Breast epithelium (tissue), 3 donors: ENCODE measurements around the gene MBD5.

Experiments used
- POLR2A ChIP-seq: fragments of 450-650 bp; IDR thresholded peaks from one replicate; pipeline ENCODE4 v1.6.1; 2016; ENCODE audit warnings: antibody characterized with exemption, mild to moderate bottlenecking, moderate library complexity
- TF ChIP-seq, protein P1 (sequence below), 3 donors: fragments of 450-650 bp; IDR thresholded peaks; one replicate each; pipeline ENCODE4 v1.5.1; 2016 to 2017; ENCODE audit warnings: antibody characterized with exemption in 3 of 3, mild to moderate bottlenecking in 3 of 3, moderate library complexity in 3 of 3

DNA sequence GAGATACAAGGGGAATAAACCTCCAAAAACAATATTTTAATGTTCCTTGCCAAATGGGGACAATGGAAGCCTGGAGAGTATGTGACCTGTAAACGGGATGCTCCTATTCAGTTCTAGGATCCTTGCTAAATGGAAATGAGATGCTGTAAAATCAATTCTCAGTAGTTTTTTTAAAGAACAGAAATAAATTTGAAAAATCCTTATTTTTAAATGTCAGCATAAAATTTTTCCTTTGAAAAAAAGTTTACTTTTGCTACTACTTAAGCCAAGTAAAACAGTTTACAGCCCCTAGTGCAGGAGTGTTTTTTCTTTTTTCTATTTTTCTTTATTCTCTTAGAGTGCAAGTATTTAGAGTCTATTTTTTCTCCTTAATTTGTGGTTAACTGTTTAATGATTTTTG lies 158.8 kb downstream of the MBD5 start:
- no peak for TF ChIP-seq POLR2A
- TF ChIP-seq, protein P1, sequence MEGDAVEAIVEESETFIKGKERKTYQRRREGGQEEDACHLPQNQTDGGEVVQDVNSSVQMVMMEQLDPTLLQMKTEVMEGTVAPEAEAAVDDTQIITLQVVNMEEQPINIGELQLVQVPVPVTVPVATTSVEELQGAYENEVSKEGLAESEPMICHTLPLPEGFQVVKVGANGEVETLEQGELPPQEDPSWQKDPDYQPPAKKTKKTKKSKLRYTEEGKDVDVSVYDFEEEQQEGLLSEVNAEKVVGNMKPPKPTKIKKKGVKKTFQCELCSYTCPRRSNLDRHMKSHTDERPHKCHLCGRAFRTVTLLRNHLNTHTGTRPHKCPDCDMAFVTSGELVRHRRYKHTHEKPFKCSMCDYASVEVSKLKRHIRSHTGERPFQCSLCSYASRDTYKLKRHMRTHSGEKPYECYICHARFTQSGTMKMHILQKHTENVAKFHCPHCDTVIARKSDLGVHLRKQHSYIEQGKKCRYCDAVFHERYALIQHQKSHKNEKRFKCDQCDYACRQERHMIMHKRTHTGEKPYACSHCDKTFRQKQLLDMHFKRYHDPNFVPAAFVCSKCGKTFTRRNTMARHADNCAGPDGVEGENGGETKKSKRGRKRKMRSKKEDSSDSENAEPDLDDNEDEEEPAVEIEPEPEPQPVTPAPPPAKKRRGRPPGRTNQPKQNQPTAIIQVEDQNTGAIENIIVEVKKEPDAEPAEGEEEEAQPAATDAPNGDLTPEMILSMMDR (IDR thresholded peaks at IDR 0.05): no peak
